IMR-90 (cell line): ENCODE measurements around the gene PKP4. TPM values are rescaled to one million over a fixed set of nuclear protein-coding genes. Genes with fewer than 3 reads are reported as not detected.
A peak's percentile ranks its signal among the peaks of the same experiment; 100 is the strongest.

Experiments
- ATAC-seq: fragments of 200-7000 bp; cut with Tn5 transposase; 2 replicates; pipeline ENCODE4 v1.9.1; 2020; ENCODE audit warnings: low read depth, mild to moderate bottlenecking, moderate library complexity
- BruUV-seq: library from RNA; stranded (reverse); fragments of 400-500 nt; replicated peaks from 2 replicates; lab custom pipeline; 2021; lab: Mats Ljungman, UMichigan
- CTCF ChIA-PET: fragments of 300-600 bp; formaldehyde crosslinking; extraction: SDS; loops from one replicate; lab custom pipeline; 2021; ENCODE audit warnings: antibody characterized with exemption; lab: Yijun Ruan, JAX
- POLR2A ChIA-PET: fragments of 300-600 bp; sonication (Branson Sonifier 250); formaldehyde crosslinking; loops from one replicate; lab custom pipeline; 2022; ENCODE audit warnings: antibody characterized with exemption; ENCODE audit not compliant: unreplicated experiment; lab: Charles Lee
- DNase-seq: peaks from one replicate; pipeline ENCODE4 v3.0.0; 2013
- H2AFZ ChIP-seq: replicated peaks from 2 replicates; pipeline ENCODE3; 2013; ENCODE audit warnings: low read length, mild to moderate bottlenecking; ENCODE audit not compliant: poor library complexity
- H2AK5ac ChIP-seq: 2 replicates; pipeline ENCODE4 v1.6.1; 2013; ENCODE audit warnings: low read depth, low read length, inconsistent platforms
- H2AK9ac ChIP-seq: replicated peaks from 2 replicates; pipeline ENCODE3; 2013; ENCODE audit warnings: mild to moderate bottlenecking, low read depth, low read length, moderate library complexity; ENCODE audit not compliant: poor library complexity
- H2BK120ac ChIP-seq: 2 replicates; pipeline ENCODE4 v1.6.1; 2013; ENCODE audit warnings: low read depth, low read length, inconsistent platforms
- H2BK15ac ChIP-seq: 3 replicates; pipeline ENCODE4 v1.6.1; 2013; ENCODE audit warnings: low read depth, low read length, inconsistent platforms
- H2BK20ac ChIP-seq: 2 replicates; pipeline ENCODE4 v1.6.1; 2013; ENCODE audit warnings: low read depth, mild to moderate bottlenecking, inconsistent platforms, low read length, moderate library complexity
- H2BK5ac ChIP-seq: 2 replicates; pipeline ENCODE4 v1.6.1; 2013; ENCODE audit warnings: mild to moderate bottlenecking, low read depth, low read length, inconsistent platforms; ENCODE audit not compliant: poor library complexity, severe bottlenecking
- H3K14ac ChIP-seq: replicated peaks from 2 replicates; pipeline ENCODE4 v1.6.1; 2013; ENCODE audit warnings: low read depth, low read length, inconsistent platforms
- H3K18ac ChIP-seq: 2 replicates; pipeline ENCODE4 v1.6.1; 2013; ENCODE audit warnings: low read depth, low read length, control low read depth
- H3K23ac ChIP-seq: 2 replicates; pipeline ENCODE4 v1.6.1; 2013; ENCODE audit warnings: low read depth, low read length, inconsistent platforms
- H3K27ac ChIP-seq: 2 replicates; pipeline ENCODE4 v1.5.1; 2013; ENCODE audit warnings: mild to moderate bottlenecking, control low read depth, low read length; ENCODE audit not compliant: insufficient read depth
- H3K27me3 ChIP-seq: 2 replicates; pipeline ENCODE4 v1.6.1; 2013; ENCODE audit warnings: low read length; ENCODE audit not compliant: control insufficient read depth, insufficient read depth
- H3K36me3 ChIP-seq: 2 replicates; pipeline ENCODE4 v1.6.1; 2013; ENCODE audit warnings: low read length, mixed read lengths; ENCODE audit not compliant: control insufficient read depth, insufficient read depth
- H3K4ac ChIP-seq: 2 replicates; pipeline ENCODE4 v1.6.1; 2013; ENCODE audit warnings: low read depth, low read length, inconsistent platforms
- H3K4me1 ChIP-seq: 2 replicates; pipeline ENCODE4 v1.6.1; 2013; ENCODE audit warnings: low read length, mixed read lengths; ENCODE audit not compliant: control insufficient read depth, insufficient read depth
- H3K4me2 ChIP-seq: 2 replicates; pipeline ENCODE4 v1.6.1; 2013; ENCODE audit warnings: low read depth, mild to moderate bottlenecking, control low read depth, low read length, moderate library complexity
- H3K4me3 ChIP-seq: 2 replicates; pipeline ENCODE4 v1.5.1; 2013; ENCODE audit warnings: low read depth, mild to moderate bottlenecking, control low read depth, low read length, moderate library complexity; ENCODE audit not compliant: insufficient read depth
- H3K56ac ChIP-seq: 2 replicates; pipeline ENCODE4 v1.6.1; 2013; ENCODE audit warnings: low read length, inconsistent platforms; ENCODE audit not compliant: insufficient read depth; ENCODE audit errors: extremely low read depth
- H3K79me1 ChIP-seq, 2 experiments: 2 replicates each; pipeline ENCODE4 v1.6.1; 2013; ENCODE audit warnings: low read length in 2 of 2, inconsistent platforms in 1 of 2, low read depth in 1 of 2
- H3K9ac ChIP-seq: 2 replicates; pipeline ENCODE4 v1.6.1; 2013; ENCODE audit warnings: low read depth, low read length, control low read depth
- H3K9me1 ChIP-seq: 2 replicates; pipeline ENCODE4 v1.6.1; 2013; ENCODE audit warnings: low read length, inconsistent platforms; ENCODE audit not compliant: insufficient read depth
- H3K9me3 ChIP-seq: 2 replicates; pipeline ENCODE4 v1.6.1; 2013; ENCODE audit warnings: low read length; ENCODE audit not compliant: control insufficient read depth, insufficient read depth
- H4K20me1 ChIP-seq: 2 replicates; pipeline ENCODE4 v1.6.1; 2013; ENCODE audit warnings: low read length, inconsistent platforms; ENCODE audit not compliant: insufficient read depth
- H4K5ac ChIP-seq: 2 replicates; pipeline ENCODE4 v1.6.1; 2013; ENCODE audit warnings: mild to moderate bottlenecking, low read depth, low read length, control low read depth
- H4K8ac ChIP-seq, 2 experiments: 2 replicates each; pipeline ENCODE4 v1.6.1; 2013; ENCODE audit warnings: low read depth in 2 of 2, low read length in 2 of 2, control low read depth in 1 of 2, inconsistent platforms in 1 of 2
- H4K91ac ChIP-seq: 2 replicates; pipeline ENCODE4 v1.6.1; 2013; ENCODE audit warnings: low read depth, low read length, inconsistent platforms; ENCODE audit not compliant: insufficient read depth
- BHLHE40 ChIP-seq: fragments of 150-350 bp; IDR thresholded peaks from 2 replicates; pipeline ENCODE4 v1.6.1; 2016; ENCODE audit warnings: mild to moderate bottlenecking, low read depth, low read length
- CEBPB ChIP-seq: IDR thresholded peaks from 2 replicates; pipeline ENCODE4 v1.6.1; 2012; ENCODE audit warnings: low read depth, low read length, improper control_type of control experiment
- FOS ChIP-seq: fragments of 150-350 bp; IDR thresholded peaks from 2 replicates; pipeline ENCODE4 v1.6.1; 2016; ENCODE audit warnings: low read depth, low read length
- SMC3 ChIP-seq: fragments of 150-350 bp; IDR thresholded peaks from 2 replicates; pipeline ENCODE4 v1.6.1; 2016; ENCODE audit warnings: low read depth, mild to moderate bottlenecking, antibody characterized with exemption, low read length, moderate library complexity
- WGBS, 2 experiments: methylation state at CpG; one replicate each; pipeline versions ENCODE4 v1.1.5 to v1.1.7; 2013; ENCODE audit warnings: missing lambda C conversion rate in 2 of 2; ENCODE audit not compliant: insufficient read length in 1 of 2; ENCODE audit errors: extremely low coverage in 2 of 2; 5-methylcytosine and 5-hydroxymethylcytosine counted together
- dilution Hi-C: fragments of 300-500 bp; cut with HindIII; formaldehyde crosslinking; loops from one replicate; pipeline ENCODE4 v1.14.3; 2018; ENCODE audit warnings: low sequenced_read_pairs; ENCODE audit not compliant: unreplicated experiment
- in situ Hi-C: fragments of 300-500 bp; cut with MboI; formaldehyde crosslinking; loops from 3 replicates; pipeline ENCODE4 v1.14.3; 2019; ENCODE audit warnings: low sequenced_read_pairs, inconsistent platforms, mixed read lengths
- intact Hi-C: fragments of 100-400 bp; cut with micrococcal nuclease; formaldehyde crosslinking; loops from 2 replicates; pipeline ENCODE4 v1.10.0; 2022
- polyA plus RNA-seq, 3 experiments: library from polyadenylated mRNA; depleted of rRNA; stranded (reverse); fragments of >200 nt; gene quantifications; 2 replicates each; pipeline ENCODE4 v1.2.3, GENCODE V29; 2012; ENCODE audit warnings: low replicate concordance in 1 of 3
- total RNA-seq: library from RNA; depleted of rRNA; stranded (reverse); fragments of >200 nt; gene quantifications from 2 replicates; pipeline ENCODE4 v1.2.3, GENCODE V29; 2012

PKP4 gene
- total and polyA plus RNA-seq, 2 of the 4 experiments (the other 2 are of a cell fraction): 20.1 to 37.8 TPM

DNA sequence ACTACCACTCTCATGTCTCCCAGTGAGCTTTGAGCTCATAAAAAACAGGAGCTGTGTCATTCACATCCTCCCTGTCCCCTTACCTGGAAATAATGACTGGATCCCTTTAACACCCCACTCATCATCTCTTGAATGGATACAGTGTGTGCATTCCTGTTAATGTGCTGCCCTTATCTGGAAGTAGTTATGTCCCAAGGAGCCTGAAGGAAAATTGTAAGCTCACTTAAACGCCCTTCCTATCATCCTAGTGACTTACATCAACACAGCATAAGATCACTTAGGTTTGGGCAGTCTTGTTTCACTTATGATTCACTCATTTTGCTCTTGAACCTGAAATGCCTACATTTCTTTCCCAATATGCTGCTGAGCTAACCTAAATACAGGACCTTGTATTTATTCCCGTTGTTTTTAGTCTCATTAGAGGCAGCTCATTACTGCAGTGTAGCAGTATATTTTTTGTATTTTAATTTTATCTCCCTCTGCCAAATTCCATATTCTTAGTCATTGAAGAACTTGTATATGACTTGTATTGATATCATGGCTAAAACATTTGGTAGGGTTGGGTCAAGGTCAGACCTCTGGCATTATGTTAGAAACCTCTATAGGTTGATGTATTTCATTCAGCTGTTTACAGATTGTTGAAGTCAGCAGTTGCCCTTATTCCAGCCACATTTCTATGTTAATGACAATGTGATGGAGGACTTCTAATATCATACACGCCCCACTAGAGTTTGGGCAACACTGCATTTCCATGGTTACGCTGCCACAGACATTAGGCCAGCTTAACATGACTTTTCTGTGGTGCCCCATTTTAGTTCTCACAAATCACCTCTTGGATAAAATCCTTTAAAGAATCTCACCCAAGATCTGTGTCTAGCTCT, 72.9 kb downstream of the PKP4 start:
- peak; percentile 80 for DNase-seq
- ChIA-PET CTCF (interaction anchor here (0.5 to 1.0 kb wide), 3 partner anchors 12 to 42 kb away, joined by 3 to 5 read pairs (median 3); no protein-coding TSS in a partner anchor), POLR2A (no interaction called here)
- H2BK5ac ChIP-seq: peak overlapping the region; percentile 2
- dilution Hi-C loops (no loop called here), in situ Hi-C loops (no loop called here), intact Hi-C loops (no loop called here)
- WGBS, 2 experiments: no CpG with 5 or more reads among the region's 4 CpGs
- no peak overlapping the region for H4K5ac ChIP-seq
- H3K56ac ChIP-seq: no peak overlapping the region
- H3K9me3 ChIP-seq: no peaks in the 10 kb centered on the region
- H3K4me1 ChIP-seq: peaks cover 4% of the 10 kb centered on the region
- peak overlapping the region; percentile 26; the same call in 1 of the 2 replicates for H3K27ac ChIP-seq
- H3K14ac ChIP-seq: peak overlapping the region; percentile 14; the same call in 1 of the 2 replicates
- H4K91ac ChIP-seq: no peak overlapping the region
- 0 out of 2 replicates have a peak overlapping the region, but pooled peaks have one; percentile 15 for H2BK20ac ChIP-seq
- H3K9ac ChIP-seq: no peak overlapping the region
- TF ChIP-seq SMC3: no peak
- TF ChIP-seq FOS: peak; percentile 29; the same call in 1 of the 2 replicates
- TF ChIP-seq BHLHE40: no peak
- peak; percentile 60 for TF ChIP-seq CEBPB
- H3K79me1 ChIP-seq: peaks cover 9 to 19% of the 10 kb centered on the region in 2 experiments
- H3K4me3 ChIP-seq: no peak overlapping the region
- ATAC-seq: peak; percentile 91
- no peak overlapping the region for H2AFZ ChIP-seq
- no TSS peak for BruUV-seq
- H4K8ac ChIP-seq: peak overlapping the region in 1 of 2 experiments; percentile 36; a peak in 1 of 4 replicates
- no peak overlapping the region for H2AK9ac ChIP-seq
- peak overlapping the region; percentile 11; the same call in 1 of the 2 replicates for H3K4me2 ChIP-seq
- peak overlapping the region; percentile 76 for H3K18ac ChIP-seq
- H4K20me1 ChIP-seq: no peaks in the 10 kb centered on the region
- no peak overlapping the region for H2BK120ac ChIP-seq
- 0 out of 2 replicates have a peak, but pooled peaks cover 2% of the 10 kb centered on the region for H3K36me3 ChIP-seq
- no peak overlapping the region for H2BK15ac ChIP-seq
- H3K27me3 ChIP-seq: no peaks in the 10 kb centered on the region
- H3K9me1 ChIP-seq: peaks cover 3% of the 10 kb centered on the region; the same call in 1 of the 2 replicates
- no peak overlapping the region for H2AK5ac ChIP-seq
- peak overlapping the region; percentile 26; the same call in 1 of the 2 replicates for H3K23ac ChIP-seq
- H3K4ac ChIP-seq: 0 out of 2 replicates have a peak overlapping the region, but pooled peaks have one; percentile 9
